Esophagus mucosa (tissue), 1 donor: ENCODE results near the gene NTN3. TPM values are rescaled to one million over a fixed set of nuclear protein-coding genes. Genes with fewer than 3 reads are reported as not detected.
"Not testable (repeated sequence)": the region's sequence is repeated elsewhere in the genome, so short reads cannot be mapped to it uniquely, and the experiment has no call there.

Experiments
- ATAC-seq: fragments of 200-7000 bp; cut with Tn5 transposase; one replicate; pipeline ENCODE4 v1.9.1; 2020
- total RNA-seq: library from RNA; stranded (reverse); gene quantifications from one replicate; pipeline ENCODE4 v1.2.4, GENCODE V29; 2023
- donor health status: DM: yes; HTN: yes; CAD: no.

Gene NTN3
- total RNA-seq, 1 donor from 2014 or later: 0.08 TPM

- ATAC-seq: not testable (repeated sequence)
Measured at GRCh38 chr16:2479996-2480395, 8.9 kb downstream of the NTN3 start.

- peak; percentile 84 for ATAC-seq
Measured at GRCh38 chr16:2480948-2481347, 9.9 kb downstream of the NTN3 start.

GRCh38 chr16:2481676-2482075 is 10.6 kb downstream of the NTN3 start:
- no peak for ATAC-seq

- ATAC-seq: no peak
Measured at GRCh38 chr16:2482249-2482648, 11.2 kb downstream of the NTN3 start.

- no peak for ATAC-seq
Measured at GRCh38 chr16:2482708-2483534, 11.8 kb downstream of the NTN3 start.

GRCh38 chr16:2483939-2484897 is 13.1 kb downstream of the NTN3 start:
- ATAC-seq: no peak

- no peak for ATAC-seq
Measured at GRCh38 chr16:2484898-2485508, 13.9 kb downstream of the NTN3 start.

GRCh38 chr16:2485811-2486507 is 14.9 kb downstream of the NTN3 start:
- ATAC-seq: no peak

- ATAC-seq: peak; percentile 75
Measured at GRCh38 chr16:2486645-2487516, 15.8 kb downstream of the NTN3 start.

- ATAC-seq: no peak
Measured at GRCh38 chr16:2487517-2487842, 16.4 kb downstream of the NTN3 start.

GRCh38 chr16:2487903-2488531 is 16.9 kb downstream of the NTN3 start:
- ATAC-seq: no peak

- no peak for ATAC-seq
Measured at GRCh38 chr16:2489581-2489980, 18.5 kb downstream of the NTN3 start.

GRCh38 chr16:2490190-2491105 is 19.4 kb downstream of the NTN3 start:
- no peak for ATAC-seq

- ATAC-seq: no peak
Measured at GRCh38 chr16:2492292-2492691, 21.2 kb downstream of the NTN3 start.

GRCh38 chr16:2493605-2494004 is 22.5 kb downstream of the NTN3 start:
- ATAC-seq: no peak

GRCh38 chr16:2494616-2495015 is 23.5 kb downstream of the NTN3 start:
- no peak for ATAC-seq

- ATAC-seq: no peak
Measured at GRCh38 chr16:2495041-2495440, 23.9 kb downstream of the NTN3 start.

- ATAC-seq: peak; percentile 15
Measured at GRCh38 chr16:2496223-2497115, 25.4 kb downstream of the NTN3 start.

GRCh38 chr16:2497116-2497630 is 26.1 kb downstream of the NTN3 start:
- ATAC-seq: no peak
